OCI-LY7 (cell line): ENCODE measurements around the gene PAN3. TPM values are rescaled to one million over a fixed set of nuclear protein-coding genes. Genes with fewer than 3 reads are reported as not detected.

ENCODE experiments used
- BruUV-seq: library from RNA; stranded (reverse); fragments of 400-500 nt; replicated peaks from 2 replicates; lab custom pipeline; 2021; lab: Mats Ljungman, UMichigan
- CTCF ChIA-PET: fragments of 300-600 bp; sonication (Branson Sonifier 250); formaldehyde crosslinking; loops from one replicate; lab custom pipeline; 2022; ENCODE audit warnings: antibody characterized with exemption; ENCODE audit not compliant: unreplicated experiment; lab: Charles Lee
- POLR2A ChIA-PET: fragments of 300-600 bp; sonication (Branson Sonifier 250); formaldehyde crosslinking; loops from one replicate; lab custom pipeline; 2022; ENCODE audit warnings: antibody characterized with exemption; lab: Charles Lee
- DNase-seq: peaks from one replicate; pipeline ENCODE4 v3.0.0-alpha.2; 2015; ENCODE audit warnings: low spot score
- H2AFZ ChIP-seq: fragments of 200-600 bp; sonication (generic), shearing (Covaris generic); 2 replicates; pipeline ENCODE4 v1.6.1; 2014; ENCODE audit warnings: mild to moderate bottlenecking, antibody characterized with exemption, low read length, moderate library complexity
- H3K27ac ChIP-seq: fragments of 200-600 bp; sonication (generic); 2 replicates; pipeline ENCODE4 v1.5.1; 2014; ENCODE audit warnings: mixed run types, low read depth, mild to moderate bottlenecking, moderate library complexity, low read length, inconsistent platforms; ENCODE audit not compliant: poor library complexity, severe bottlenecking
- H3K36me3 ChIP-seq: fragments of 200-600 bp; sonication (generic); 2 replicates; pipeline ENCODE4 v1.6.1; 2014; ENCODE audit warnings: mild to moderate bottlenecking, antibody characterized with exemption, low read length, moderate library complexity, mixed read lengths; ENCODE audit not compliant: insufficient read depth
- H3K4me1 ChIP-seq: fragments of 200-600 bp; sonication (generic); 2 replicates; pipeline ENCODE4 v1.5.1; 2014; ENCODE audit warnings: mild to moderate bottlenecking, low read length; ENCODE audit not compliant: insufficient read depth, poor library complexity, severe bottlenecking
- H3K4me2 ChIP-seq: fragments of 200-600 bp; sonication (generic); 2 replicates; pipeline ENCODE4 v1.6.1; 2014; ENCODE audit warnings: mild to moderate bottlenecking, low read length
- H3K4me3 ChIP-seq: fragments of 200-600 bp; sonication (generic); 2 replicates; pipeline ENCODE4 v1.5.1; 2014; ENCODE audit warnings: mild to moderate bottlenecking, low read depth, low read length; ENCODE audit not compliant: poor library complexity, severe bottlenecking
- H3K79me2 ChIP-seq: fragments of 200-600 bp; sonication (generic); 2 replicates; pipeline ENCODE4 v1.6.1; 2016; ENCODE audit warnings: low read depth, mild to moderate bottlenecking, low read length, moderate library complexity, mixed read lengths; ENCODE audit not compliant: insufficient read depth
- H3K9me2 ChIP-seq: fragments of 200-600 bp; sonication (generic); 2 replicates; pipeline ENCODE4 v1.6.1; 2016; ENCODE audit warnings: mild to moderate bottlenecking, low read length, mixed read lengths; ENCODE audit not compliant: insufficient read depth
- H3K9me3 ChIP-seq: fragments of 200-600 bp; sonication (generic); 2 replicates; pipeline ENCODE4 v1.6.1; 2014; ENCODE audit warnings: mild to moderate bottlenecking, mixed run types, low read length, mixed read lengths
- H4K20me1 ChIP-seq: fragments of 200-600 bp; sonication (generic); 2 replicates; pipeline ENCODE4 v1.6.1; 2014; ENCODE audit warnings: mild to moderate bottlenecking, antibody characterized with exemption, low read length, moderate library complexity, mixed read lengths; ENCODE audit not compliant: insufficient read depth
- EZH2phosphoT487 ChIP-seq: fragments of 200-600 bp; sonication (generic); IDR thresholded peaks from 2 replicates; pipeline ENCODE4 v1.6.1; 2018; ENCODE audit warnings: low read depth, borderline replicate concordance, mild to moderate bottlenecking, mixed run types, antibody characterized with exemption, low read length, moderate library complexity, mixed read lengths
- intact Hi-C: fragments of 100-400 bp; cut with micrococcal nuclease; formaldehyde crosslinking; loops from one replicate; pipeline ENCODE4 v1.10.0; 2022; ENCODE audit not compliant: unreplicated experiment
- small RNA-seq: library from RNA; depleted of rRNA; stranded (forward); fragments of <200 nt; gene quantifications from one replicate; pipeline ENCODE3, GENCODE V24; 2014
- total RNA-seq, 2 experiments: library from RNA; depleted of rRNA in 1 of 2; stranded (reverse); fragments of >200 nt in 1 of 2; shearing (Covaris generic) in 1 of 2; gene quantifications; 2 replicates each; pipeline ENCODE4 v1.2.3, GENCODE V29; 2014 to 2022
- TF ChIP-seq, protein P1 (sequence below): fragments of 200-600 bp; sonication (generic); conservative IDR thresholded peaks from 2 replicates; pipeline ENCODE4 v1.5.1; 2014; ENCODE audit warnings: mild to moderate bottlenecking, antibody characterized with exemption, low read length, moderate library complexity, mixed read lengths

The PAN3 gene
- total RNA-seq, 2 experiments from 2014 or later = 20.4 to 54.8 TPM

DNA sequence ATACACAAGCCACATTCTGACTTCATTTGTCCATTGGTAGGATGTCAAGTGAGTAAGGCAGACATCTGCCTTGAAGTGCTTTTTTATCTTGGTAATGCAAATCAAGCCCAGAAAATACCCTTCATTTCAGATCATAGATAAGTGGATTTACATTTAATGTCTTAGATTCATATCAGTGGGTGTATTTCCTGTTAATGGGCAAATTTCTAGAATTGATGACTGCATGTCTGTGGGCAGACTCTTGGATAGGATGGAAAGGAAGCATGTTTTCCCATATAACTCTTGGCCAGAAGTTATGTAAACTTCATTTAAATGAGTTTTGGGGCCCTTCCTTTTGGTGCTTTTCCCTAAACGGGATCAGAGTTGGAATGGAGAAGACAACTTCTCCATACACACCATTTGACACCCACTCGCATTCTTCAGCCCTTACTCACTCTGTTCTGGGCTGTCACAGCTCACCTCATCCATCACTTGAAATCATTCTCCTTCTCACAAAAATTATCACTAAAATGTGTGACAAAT is 202.0 kb downstream of the PAN3 start:
- Histone ChIP-seq H4K20me1 (no peaks in the 10 kb centered on the region), H2AFZ (no peak overlapping the region), H3K4me3 (no peak overlapping the region), H3K4me1 (no peaks in the 10 kb centered on the region), H3K27ac (no peak overlapping the region), H3K4me2 (no peak overlapping the region), H3K79me2 (no peaks in the 10 kb centered on the region), H3K9me3 (no peaks in the 10 kb centered on the region), H3K9me2 (no peaks in the 10 kb centered on the region), H3K36me3 (no peaks in the 10 kb centered on the region)
- ChIA-PET POLR2A (interaction anchor here (1.0 kb wide), 1 partner anchor 13 kb away, joined by 3 read pairs; no protein-coding TSS in a partner anchor), CTCF (no interaction called here)
- BruUV-seq = no TSS peak
- no peak for DNase-seq
- intact Hi-C loops = no loop called here
- TF ChIP-seq, protein P1, sequence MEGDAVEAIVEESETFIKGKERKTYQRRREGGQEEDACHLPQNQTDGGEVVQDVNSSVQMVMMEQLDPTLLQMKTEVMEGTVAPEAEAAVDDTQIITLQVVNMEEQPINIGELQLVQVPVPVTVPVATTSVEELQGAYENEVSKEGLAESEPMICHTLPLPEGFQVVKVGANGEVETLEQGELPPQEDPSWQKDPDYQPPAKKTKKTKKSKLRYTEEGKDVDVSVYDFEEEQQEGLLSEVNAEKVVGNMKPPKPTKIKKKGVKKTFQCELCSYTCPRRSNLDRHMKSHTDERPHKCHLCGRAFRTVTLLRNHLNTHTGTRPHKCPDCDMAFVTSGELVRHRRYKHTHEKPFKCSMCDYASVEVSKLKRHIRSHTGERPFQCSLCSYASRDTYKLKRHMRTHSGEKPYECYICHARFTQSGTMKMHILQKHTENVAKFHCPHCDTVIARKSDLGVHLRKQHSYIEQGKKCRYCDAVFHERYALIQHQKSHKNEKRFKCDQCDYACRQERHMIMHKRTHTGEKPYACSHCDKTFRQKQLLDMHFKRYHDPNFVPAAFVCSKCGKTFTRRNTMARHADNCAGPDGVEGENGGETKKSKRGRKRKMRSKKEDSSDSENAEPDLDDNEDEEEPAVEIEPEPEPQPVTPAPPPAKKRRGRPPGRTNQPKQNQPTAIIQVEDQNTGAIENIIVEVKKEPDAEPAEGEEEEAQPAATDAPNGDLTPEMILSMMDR = no peak
- no peak for TF ChIP-seq EZH2phosphoT487

DNA sequence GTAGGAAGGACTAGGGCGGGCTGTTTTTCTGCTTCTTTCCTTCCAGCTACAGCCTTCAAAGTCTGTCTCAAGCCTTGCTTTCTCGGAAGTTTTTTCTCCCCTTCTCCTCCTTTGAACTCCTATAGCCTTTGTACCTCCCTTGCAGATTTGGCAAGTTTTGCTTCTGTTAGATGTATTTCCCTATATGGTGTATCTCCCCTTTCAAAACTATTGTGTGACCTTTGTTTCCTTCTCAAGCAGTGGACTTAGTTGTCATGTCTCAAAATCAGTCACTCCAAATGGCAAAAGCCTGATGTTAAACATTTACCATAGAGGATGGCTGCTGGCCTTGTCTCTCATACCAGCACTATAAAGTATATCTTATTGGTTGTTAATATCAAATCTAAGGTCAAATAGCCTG is 203.9 kb downstream of the PAN3 start:
- intact Hi-C loops = no loop called here
- POLR2A ChIA-PET = no interaction called here
- no peak overlapping the region for H2AFZ ChIP-seq
- no peaks in the 10 kb centered on the region for H3K79me2 ChIP-seq
- no peaks in the 10 kb centered on the region for H3K4me1 ChIP-seq
- BruUV-seq = no TSS peak
- no peak overlapping the region for H3K4me3 ChIP-seq
- no peaks in the 10 kb centered on the region for H4K20me1 ChIP-seq
- H3K27ac ChIP-seq = no peak overlapping the region
- H3K9me3 ChIP-seq = no peaks in the 10 kb centered on the region
- no peak for TF ChIP-seq EZH2phosphoT487
- TF ChIP-seq, protein P1 = no peak
- H3K9me2 ChIP-seq = no peaks in the 10 kb centered on the region
- H3K36me3 ChIP-seq = no peaks in the 10 kb centered on the region
- no peak overlapping the region for H3K4me2 ChIP-seq
- DNase-seq = no peak
- CTCF ChIA-PET = no interaction called here

DNA sequence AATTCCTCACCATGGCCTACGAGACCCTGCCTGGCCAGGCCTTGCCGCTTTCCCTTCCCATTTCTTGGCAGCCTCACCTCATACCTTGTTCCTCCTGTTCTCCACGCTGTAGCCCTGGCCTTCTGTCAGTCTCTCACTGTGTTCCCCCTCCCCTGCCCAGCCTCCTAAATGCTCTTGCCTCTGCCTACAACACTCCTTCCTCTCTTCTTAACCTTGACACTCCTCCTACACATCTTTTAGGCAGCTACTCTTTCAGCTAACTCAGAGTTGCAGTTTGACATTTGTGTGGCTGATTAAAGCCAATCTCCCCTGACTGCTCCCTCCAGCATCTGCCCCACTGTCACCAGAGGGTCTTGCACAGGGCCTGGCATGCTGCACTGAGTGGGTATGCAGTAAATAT is 205.8 kb downstream of the PAN3 start:
- intact Hi-C loops = no loop called here
- ChIA-PET POLR2A (interaction anchor here (0.8 kb wide), 1 partner anchor 66 kb away, joined by 3 read pairs; no protein-coding TSS in a partner anchor), CTCF (no interaction called here)
- Histone ChIP-seq H3K9me2 (no peaks in the 10 kb centered on the region), H3K9me3 (no peaks in the 10 kb centered on the region), H3K36me3 (no peaks in the 10 kb centered on the region), H2AFZ (no peak overlapping the region), H4K20me1 (no peaks in the 10 kb centered on the region), H3K4me1 (no peaks in the 10 kb centered on the region), H3K4me2 (no peak overlapping the region), H3K27ac (no peak overlapping the region), H3K79me2 (no peaks in the 10 kb centered on the region), H3K4me3 (no peak overlapping the region)
- DNase-seq = no peak
- no peak for TF ChIP-seq EZH2phosphoT487
- TF ChIP-seq, protein P1 = no peak
- no TSS peak for BruUV-seq

Small RNAs within 50 kb of the gene (small RNA-seq; reads per million reads assigned to genes)
- gene RNU6-82P = not detected

Other genes with a start within 250 kb of the PAN3 start
- not detected in 2 replicates for gene PDX1, start 218.5 kb upstream of the PAN3 start, total RNA-seq (2014; rRNA removed; shearing (Covaris generic))
- gene PDX1, start 218.5 kb upstream of the PAN3 start, total RNA-seq (2022) = not detected in 2 replicates
- not detected in 2 replicates for gene CDX2, start 169.2 kb upstream of the PAN3 start, total RNA-seq (2014; rRNA removed; shearing (Covaris generic))
- gene CDX2, start 169.2 kb upstream of the PAN3 start, total RNA-seq (2022) = not detected in 2 replicates
- gene URAD, start 149.9 kb upstream of the PAN3 start, total RNA-seq (2014; rRNA removed; shearing (Covaris generic)) = not detected in 2 replicates
- not detected in 2 replicates for gene URAD, start 149.9 kb upstream of the PAN3 start, total RNA-seq (2022)
- gene FLT3, start 38.0 kb upstream of the PAN3 start, total RNA-seq (2014; rRNA removed; shearing (Covaris generic)) = not detected in 2 replicates
- gene FLT3, start 38.0 kb upstream of the PAN3 start, total RNA-seq (2022) = not detected in 2 replicates